Measurements from ENCODE around the gene TSGA10IP. TPM values are rescaled to one million over a fixed set of nuclear protein-coding genes. Genes with fewer than 3 reads are reported as not detected.

TSGA10IP gene
- polyA plus RNA-seq (2012; ENCODE audit: low read depth, missing spikeins) = not detected

DNA sequence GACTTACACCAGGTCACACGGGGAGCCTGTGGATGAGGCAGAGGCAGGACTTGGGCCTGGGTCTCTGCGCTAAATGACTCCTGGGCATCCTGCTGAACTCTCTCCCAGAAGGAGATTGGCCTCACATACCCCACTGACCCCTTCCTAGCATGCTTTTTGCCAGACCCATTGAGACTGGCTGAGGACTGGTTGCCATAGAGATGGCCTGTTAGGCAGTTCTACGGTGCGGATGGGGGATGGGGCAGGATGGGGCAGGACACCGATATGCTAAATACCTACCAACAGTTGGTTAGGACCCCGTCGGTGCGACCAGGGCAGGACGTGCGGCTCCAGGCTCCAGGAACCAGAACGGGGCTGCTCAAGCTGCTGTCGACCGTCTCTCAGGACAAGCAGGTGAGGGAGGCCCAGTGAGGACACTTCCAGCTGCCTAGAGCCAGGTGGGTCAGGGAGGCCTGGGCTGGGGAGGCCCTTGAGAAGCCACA is at the start of gene TSGA10IP:
Gene TSGA10IP, plus strand, starts transcription at position 51 of the 482 bp plus-strand sequence. Its CDS starts 196 bp downstream, at position 247.
- DNase-seq (ENCODE audit: insufficient read length, low spot score) (no peak), FAIRE-seq (no peak)
- TF ChIP-seq SPI1 (IDR thresholded peaks at IDR 0.05; ENCODE audit: low read depth, low read length) (no peak), POLR2AphosphoS5 (IDR thresholded peaks at IDR 0.05; ENCODE audit: low read depth, low read length) (no peak), POU2F2 (IDR thresholded peaks at IDR 0.05; ENCODE audit: low read depth, low read length) (no peak), PAX5 (IDR thresholded peaks at IDR 0.05; ENCODE audit: insufficient read depth, low read length, severe bottlenecking) (no peak), TAF1 (IDR thresholded peaks at IDR 0.05; ENCODE audit: low read depth, low read length) (no peak), POLR2A (IDR thresholded peaks at IDR 0.05; ENCODE audit: low read depth, low read length) (no peak)

GRCh38 chr11:65895482-65895981 is 49.7 kb upstream of the TSGA10IP start:
- FAIRE-seq = no peak
- DNase-seq (ENCODE audit: insufficient read length, low spot score) = no peak
- TF ChIP-seq POLR2A (IDR thresholded peaks at IDR 0.05; ENCODE audit: low read depth, low read length) = no peak
- TF ChIP-seq POU2F2 (IDR thresholded peaks at IDR 0.05; ENCODE audit: low read depth, low read length) = no peak
- no peak for TF ChIP-seq POLR2AphosphoS5 (IDR thresholded peaks at IDR 0.05; ENCODE audit: low read depth, low read length)
- TF ChIP-seq SPI1 (IDR thresholded peaks at IDR 0.05; ENCODE audit: low read depth, low read length) = no peak
- no peak for TF ChIP-seq TAF1 (IDR thresholded peaks at IDR 0.05; ENCODE audit: low read depth, low read length)
- TF ChIP-seq PAX5 (IDR thresholded peaks at IDR 0.05; ENCODE audit: insufficient read depth, low read length, severe bottlenecking) = no peak

DNA sequence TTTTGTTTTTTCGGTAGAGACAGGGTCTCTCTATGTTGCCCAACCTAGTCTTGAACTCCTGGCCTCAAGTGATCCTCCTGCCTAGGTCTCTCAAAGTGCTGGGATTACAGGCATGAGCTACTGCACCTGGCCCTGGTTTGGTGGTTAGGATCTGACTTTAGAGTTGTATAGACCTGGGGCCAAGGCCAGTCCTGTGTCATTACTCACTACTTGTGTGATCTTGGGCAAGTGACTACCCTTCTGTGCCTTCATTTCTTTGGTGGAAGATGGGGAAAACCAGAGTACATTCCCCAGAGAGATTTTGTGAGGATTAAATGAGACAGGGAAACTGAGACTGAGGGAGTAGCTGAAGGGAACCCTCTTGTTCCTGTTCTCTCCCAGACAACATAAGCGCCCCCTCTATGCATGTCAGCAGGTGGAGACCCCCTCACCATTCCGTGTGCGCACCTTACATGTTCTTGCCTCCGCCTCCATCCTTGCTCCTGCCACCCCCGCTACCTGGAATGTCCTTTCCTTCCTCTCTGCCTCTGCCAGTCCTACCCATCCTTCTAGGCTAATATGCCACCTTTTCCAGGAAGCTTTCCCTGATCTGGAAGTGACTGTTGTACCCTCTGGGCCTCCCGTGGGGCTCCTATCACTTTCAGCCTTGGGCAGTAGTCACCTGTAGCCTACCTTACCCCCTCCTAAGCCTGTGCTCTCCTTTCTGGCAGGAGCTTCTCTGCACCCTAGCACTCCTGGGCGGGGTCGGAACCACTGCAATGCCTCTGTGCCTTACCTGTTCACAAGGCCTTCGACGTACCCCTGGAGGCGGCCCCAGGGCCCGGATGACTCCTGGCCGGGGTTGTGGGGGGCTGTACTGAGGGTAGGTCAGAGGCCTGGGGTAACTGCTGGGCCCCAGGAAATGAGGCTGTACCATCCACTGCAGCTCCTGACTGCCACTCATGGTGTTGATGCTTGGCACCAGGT is 49.0 kb upstream of the TSGA10IP start:
- no peak for DNase-seq (ENCODE audit: insufficient read length, low spot score)
- no peak for FAIRE-seq
- TF ChIP-seq POU2F2 (IDR thresholded peaks at IDR 0.05; ENCODE audit: low read depth, low read length) (no peak), SPI1 (IDR thresholded peaks at IDR 0.05; ENCODE audit: low read depth, low read length) (no peak)

DNA sequence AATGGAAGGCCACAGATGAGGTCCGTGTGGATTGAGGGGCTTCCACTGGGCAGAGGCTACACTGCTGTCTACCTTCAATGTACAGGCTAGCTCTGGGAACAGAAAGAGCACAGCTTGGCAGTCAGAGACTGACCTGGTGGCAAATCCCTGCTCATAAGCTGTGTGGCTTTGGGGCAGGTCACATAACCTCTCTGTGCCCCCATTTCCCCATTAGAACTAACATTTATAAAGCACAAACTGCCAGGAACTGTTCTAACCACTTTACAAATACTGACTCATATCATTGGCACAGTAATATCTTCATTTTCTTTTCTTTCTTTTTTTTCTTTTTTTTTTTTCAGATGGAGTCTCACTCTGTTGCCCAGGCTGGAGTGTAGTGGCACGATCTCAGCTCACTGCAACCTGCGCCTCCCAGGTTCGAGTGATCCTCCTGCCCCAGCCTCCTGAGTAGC is 48.2 kb upstream of the TSGA10IP start:
- FAIRE-seq (no peak), DNase-seq (ENCODE audit: insufficient read length, low spot score) (no peak)
- TF ChIP-seq POU2F2 (IDR thresholded peaks at IDR 0.05; ENCODE audit: low read depth, low read length) = no peak
- TF ChIP-seq POLR2A (IDR thresholded peaks at IDR 0.05; ENCODE audit: low read depth, low read length) = no peak
- TF ChIP-seq PAX5 (IDR thresholded peaks at IDR 0.05; ENCODE audit: insufficient read depth, low read length, severe bottlenecking) = no peak
- no peak for TF ChIP-seq TAF1 (IDR thresholded peaks at IDR 0.05; ENCODE audit: low read depth, low read length)

- TF ChIP-seq POU2F2 (IDR thresholded peaks at IDR 0.05; ENCODE audit: low read depth, low read length) (no peak), TAF1 (IDR thresholded peaks at IDR 0.05; ENCODE audit: low read depth, low read length) (no peak), PAX5 (IDR thresholded peaks at IDR 0.05; ENCODE audit: insufficient read depth, low read length, severe bottlenecking) (no peak), SPI1 (IDR thresholded peaks at IDR 0.05; ENCODE audit: low read depth, low read length) (no peak), POLR2AphosphoS5 (IDR thresholded peaks at IDR 0.05; ENCODE audit: low read depth, low read length) (no peak), POLR2A (IDR thresholded peaks at IDR 0.05; ENCODE audit: low read depth, low read length) (no peak)
- DNase-seq (ENCODE audit: insufficient read length, low spot score) (no peak), FAIRE-seq (no peak)
These were observed 46.5 kb upstream of the TSGA10IP start for GRCh38 chr11:65898656-65899355.

DNA sequence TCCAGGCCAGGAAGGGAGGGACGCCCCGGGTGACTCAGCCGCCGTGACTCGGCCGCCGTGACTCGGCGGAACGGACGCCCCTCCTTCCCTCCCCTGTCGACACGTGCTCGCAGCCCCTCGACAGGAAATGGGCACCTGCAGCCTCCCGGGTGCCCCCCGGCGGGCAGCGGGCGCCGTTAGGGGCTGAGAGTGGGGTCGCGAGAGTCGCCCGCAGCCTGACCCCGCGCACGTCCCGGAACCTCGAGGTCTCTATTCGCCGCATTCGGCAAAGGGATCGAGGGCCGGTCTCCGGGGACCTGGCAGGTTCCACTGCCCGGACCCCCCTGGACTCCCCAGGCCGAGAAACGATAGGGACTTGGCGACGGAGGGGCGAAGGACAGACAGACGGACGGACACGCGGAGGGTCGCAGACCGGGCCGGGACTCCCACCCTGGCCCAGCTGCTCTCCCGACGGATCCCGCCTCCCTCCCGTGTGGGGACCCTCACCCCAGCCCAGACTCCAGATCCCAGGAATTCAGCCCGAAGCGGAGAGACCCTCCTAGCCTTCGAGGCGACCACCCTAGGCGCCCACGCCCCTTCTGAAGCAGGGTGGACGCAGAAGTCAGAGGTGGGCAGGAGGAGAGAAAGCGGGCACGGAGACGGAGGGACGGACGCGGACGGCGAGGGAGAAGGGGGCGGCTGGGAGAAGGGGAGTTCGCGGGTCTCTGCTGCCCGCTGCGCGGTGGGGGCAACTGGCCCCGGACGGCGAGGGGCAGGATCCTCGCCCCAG is 45.7 kb upstream of the TSGA10IP start:
- TF ChIP-seq POLR2AphosphoS5 (IDR thresholded peaks at IDR 0.05; ENCODE audit: low read depth, low read length) = no peak
- no peak for TF ChIP-seq POLR2A (IDR thresholded peaks at IDR 0.05; ENCODE audit: low read depth, low read length)
- no peak for TF ChIP-seq SPI1 (IDR thresholded peaks at IDR 0.05; ENCODE audit: low read depth, low read length)
- TF ChIP-seq POU2F2 (IDR thresholded peaks at IDR 0.05; ENCODE audit: low read depth, low read length) = no peak
- FAIRE-seq = peak; percentile 20
- DNase-seq (ENCODE audit: insufficient read length, low spot score) = peak; percentile 53

DNA sequence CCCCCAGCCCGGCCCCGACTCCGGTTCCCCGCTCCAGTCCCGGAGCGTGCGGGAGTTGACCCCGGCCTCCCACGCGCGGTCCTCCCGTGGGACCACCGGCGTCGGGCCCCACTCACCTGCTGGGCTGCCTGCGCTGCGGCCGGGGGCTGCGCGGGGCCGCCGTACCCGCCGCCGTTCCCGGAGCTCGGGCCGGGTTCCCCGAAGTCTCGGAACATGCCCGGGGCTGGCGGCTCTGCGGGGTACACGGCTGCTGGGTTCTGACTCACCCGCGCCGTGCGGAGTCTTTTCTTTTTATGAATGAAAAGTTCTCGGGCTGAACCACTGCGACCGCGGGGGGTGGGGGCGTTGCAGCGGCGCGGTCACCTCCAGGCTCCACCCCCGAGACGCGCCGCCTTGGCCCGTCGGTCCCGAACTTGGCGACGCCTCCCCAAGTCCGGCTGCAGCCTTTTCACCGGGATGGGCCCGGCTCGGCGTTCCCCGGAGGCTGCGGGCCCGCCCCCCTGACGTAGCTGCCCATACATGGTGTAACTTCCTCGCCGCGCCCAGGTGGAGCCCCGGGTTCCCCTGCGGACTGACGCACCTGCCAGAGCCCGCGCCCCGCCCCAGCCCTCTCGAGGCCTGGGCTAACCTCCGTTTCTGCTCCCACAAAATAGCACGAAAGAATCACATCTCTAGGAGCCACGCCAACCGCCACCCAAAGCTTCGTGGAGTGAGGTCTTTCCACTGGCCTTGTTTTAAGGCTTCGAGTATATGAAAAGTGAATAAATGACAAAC is 45.0 kb upstream of the TSGA10IP start, which contains the start of gene FOSL1:
Gene FOSL1, minus strand, starts transcription at position 264 of the 774 bp plus-strand sequence. Its CDS starts 49 bp downstream, at position 215.
- peak; percentile 78 for FAIRE-seq
- peak; percentile 89 for DNase-seq (ENCODE audit: insufficient read length, low spot score)
- TF ChIP-seq POLR2AphosphoS5 (IDR thresholded peaks at IDR 0.05; ENCODE audit: low read depth, low read length) (0 out of 2 replicates have a peak, but pooled peaks have one; percentile 31), SPI1 (IDR thresholded peaks at IDR 0.05; ENCODE audit: low read depth, low read length) (peak; percentile 18; the same call in 1 of the 2 replicates), TAF1 (IDR thresholded peaks at IDR 0.05; ENCODE audit: low read depth, low read length) (peak; percentile 56; the same call in 1 of the 2 replicates), POLR2A (IDR thresholded peaks at IDR 0.05; ENCODE audit: low read depth, low read length) (peak; percentile 52; the same call in 1 of the 2 replicates), POU2F2 (IDR thresholded peaks at IDR 0.05; ENCODE audit: low read depth, low read length) (no peak)

DNA sequence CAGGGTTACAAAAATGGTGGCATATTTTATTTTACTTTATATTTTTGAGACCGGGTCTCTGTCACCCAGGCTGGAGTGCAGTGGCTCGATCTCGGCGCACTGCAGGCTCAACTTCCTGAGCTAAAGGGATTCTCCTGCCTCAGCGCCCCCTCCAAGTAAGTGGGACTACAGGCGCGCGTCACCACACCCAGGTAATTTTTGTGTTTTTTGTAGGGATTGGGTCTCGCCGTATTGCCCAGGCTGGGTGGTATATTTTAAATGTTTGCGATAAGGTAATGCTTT is 44.4 kb upstream of the TSGA10IP start:
- TF ChIP-seq POLR2AphosphoS5 (IDR thresholded peaks at IDR 0.05; ENCODE audit: low read depth, low read length) (no peak), POLR2A (IDR thresholded peaks at IDR 0.05; ENCODE audit: low read depth, low read length) (no peak), PAX5 (IDR thresholded peaks at IDR 0.05; ENCODE audit: insufficient read depth, low read length, severe bottlenecking) (no peak), POU2F2 (IDR thresholded peaks at IDR 0.05; ENCODE audit: low read depth, low read length) (no peak), TAF1 (IDR thresholded peaks at IDR 0.05; ENCODE audit: low read depth, low read length) (no peak), SPI1 (IDR thresholded peaks at IDR 0.05; ENCODE audit: low read depth, low read length) (no peak)
- DNase-seq (ENCODE audit: insufficient read length, low spot score) = no peak
- no peak for FAIRE-seq

Data from GM12891 (cell line).